A549 (cell line): Measurements from ENCODE around the gene CEBPA. TPM values are rescaled to one million over a fixed set of nuclear protein-coding genes. Genes with fewer than 3 reads are reported as not detected.

ENCODE experiments used
- ATAC-seq, 2 experiments: fragments of 200-7000 bp in 1 of 2; fragments of >200 bp in 1 of 2; cut with Nextera tagmentation in 1 of 2; cut with Tn5 transposase in 1 of 2; 3 replicates each; pipeline versions ENCODE4 v1.8.0 to v1.9.1; 2018 to 2020; ENCODE audit warnings: mild to moderate bottlenecking in 1 of 2, moderate library complexity in 1 of 2
- CTCF ChIA-PET: fragments of 300-600 bp; sonication (Branson Sonifier 250); formaldehyde crosslinking; extraction: SDS; loops from one replicate; lab custom pipeline; 2021; ENCODE audit warnings: antibody characterized with exemption, inconsistent platforms; lab: Yijun Ruan, JAX
- POLR2A ChIA-PET: fragments of 350-600 bp; formaldehyde crosslinking; extraction: SDS; loops from one replicate; lab custom pipeline; 2021; ENCODE audit warnings: antibody characterized with exemption, inconsistent platforms; lab: Yijun Ruan, JAX
- DNase-seq, 2 experiments: peaks; one replicate each; pipeline versions ENCODE4 v3.0.0 to v3.0.0-alpha.2; 2011 to 2016; ENCODE audit warnings: low read depth in 1 of 2, low spot score in 1 of 2
- FAIRE-seq: peaks from 2 replicates; lab custom pipeline; 2011; peaks lifted over from hg19 to GRCh38; lab: Jason Lieb, UNC
- H3K27ac ChIP-seq, 2 experiments: fragments of >200 bp; sonication (Bioruptor Twin); formaldehyde crosslinking; 3 replicates each; pipeline ENCODE4 v1.5.1; 2016 to 2017
- H3K4me1 ChIP-seq: fragments of >200 bp; sonication (Bioruptor Twin); formaldehyde crosslinking; 3 replicates; pipeline ENCODE4 v1.6.1; 2016
- H3K4me2 ChIP-seq: fragments of >200 bp; sonication (Bioruptor Twin); formaldehyde crosslinking; 3 replicates; pipeline ENCODE4 v1.6.1; 2016
- H3K4me3 ChIP-seq: fragments of >200 bp; sonication (Bioruptor Twin); formaldehyde crosslinking; 3 replicates; pipeline ENCODE4 v1.5.1; 2016
- H3K9me3 ChIP-seq: fragments of >200 bp; sonication (Bioruptor Twin); formaldehyde crosslinking; 3 replicates; pipeline ENCODE4 v1.6.1; 2016
- BCL3 ChIP-seq: fragments of >200 bp; sonication (Bioruptor Twin); formaldehyde crosslinking; IDR thresholded peaks from 3 replicates; pipeline ENCODE4 v1.6.1; 2016
- CBX8 ChIP-seq: fragments of 200-600 bp; sonication (generic); IDR thresholded peaks from 2 replicates; pipeline ENCODE4 v1.6.1; 2016
- CHD2 ChIP-seq: fragments of 150-350 bp; IDR thresholded peaks from 2 replicates; pipeline ENCODE4 v1.6.1; 2014; ENCODE audit warnings: low read length; ENCODE audit not compliant: partially characterized antibody
- CTCF ChIP-seq: fragments of >200 bp; sonication (Bioruptor Twin); formaldehyde crosslinking; IDR thresholded peaks from 3 replicates; pipeline ENCODE4 v1.5.1; 2016
- ESRRA ChIP-seq: fragments of 150-350 bp; IDR thresholded peaks from 2 replicates; pipeline ENCODE4 v1.6.1; 2014; ENCODE audit warnings: mild to moderate bottlenecking, low read length, borderline replicate concordance
- FOXS1 ChIP-seq: fragments of 250-450 bp; sonication (Bioruptor Pico); IDR thresholded peaks from 2 replicates; pipeline ENCODE4 v1.5.0; 2020; ENCODE audit warnings: mild to moderate bottlenecking, moderate library complexity
- HOXA7 ChIP-seq: fragments of 250-450 bp; sonication (Bioruptor Pico); IDR thresholded peaks from 2 replicates; pipeline ENCODE4 v1.5.0; 2020; ENCODE audit warnings: mild to moderate bottlenecking, moderate library complexity
- JUN ChIP-seq, 2 experiments: fragments of >200 bp; sonication (Bioruptor Twin); formaldehyde crosslinking; IDR thresholded peaks; 2 replicates in 1 of 2; 3 replicates in 1 of 2; pipeline ENCODE4 v1.6.1; 2016 to 2017
- JUNB ChIP-seq: fragments of >200 bp; sonication (Bioruptor Twin); formaldehyde crosslinking; IDR thresholded peaks from 2 replicates; pipeline ENCODE4 v1.6.1; 2016
- MAZ ChIP-seq: fragments of 150-350 bp; IDR thresholded peaks from 2 replicates; pipeline ENCODE4 v1.6.1; 2014; ENCODE audit warnings: antibody characterized with exemption, low read depth, low read length, borderline replicate concordance
- NR3C1 ChIP-seq: fragments of >200 bp; sonication (Bioruptor Twin); formaldehyde crosslinking; IDR thresholded peaks from 3 replicates; pipeline ENCODE4 v1.6.1; 2017
- POLR2A ChIP-seq: IDR thresholded peaks from 2 replicates; pipeline ENCODE4 v1.6.1; 2012; ENCODE audit warnings: mild to moderate bottlenecking, low read length
- RAD21 ChIP-seq, 2 experiments: fragments of >200 bp in 1 of 2; sonication (Bioruptor Twin) in 1 of 2; formaldehyde crosslinking in 1 of 2; IDR thresholded peaks in 1 of 2; conservative IDR thresholded peaks in 1 of 2; 2 replicates in 1 of 2; 3 replicates in 1 of 2; pipeline ENCODE4 v1.6.1; 2012 to 2018; ENCODE audit warnings: inconsistent platforms in 1 of 2
- SMC3 ChIP-seq: fragments of >200 bp; sonication (Bioruptor Twin); formaldehyde crosslinking; IDR thresholded peaks from 3 replicates; pipeline ENCODE4 v1.6.1; 2018; ENCODE audit warnings: inconsistent platforms
- ZFP36 ChIP-seq: fragments of 450-650 bp; IDR thresholded peaks from 2 replicates; pipeline ENCODE4 v1.6.1; 2014; ENCODE audit warnings: borderline replicate concordance; ENCODE audit not compliant: partially characterized antibody
- WGBS: methylation state at CpG from one replicate; pipeline ENCODE4 v1.1.6; 2017; ENCODE audit errors: missing lambda C conversion rate; 5-methylcytosine and 5-hydroxymethylcytosine counted together
- polyA plus RNA-seq, 4 experiments: library from polyadenylated mRNA; depleted of rRNA in 3 of 4; stranded (reverse); fragments of >200 nt; fragmentation: RNase III in 1 of 4; extraction: RNeasy Plus Mini Kit Qiagen cat#74134 plus additional on column Dnase treatment in 1 of 4; gene quantifications; 2 replicates in 3 of 4; 3 replicates in 1 of 4; pipeline ENCODE4 v1.2.3, GENCODE V29; 2011 to 2017
- TF ChIP-seq, protein P1 (sequence below): fragments of 150-350 bp; IDR thresholded peaks from 2 replicates; pipeline ENCODE4 v1.6.1; 2014; ENCODE audit warnings: low read depth, mild to moderate bottlenecking, low read length
- TF ChIP-seq, protein P2 (sequence below): fragments of 200-600 bp; sonication (generic); IDR thresholded peaks from 2 replicates; pipeline ENCODE4 v1.6.1; 2016; ENCODE audit warnings: antibody characterized with exemption, mild to moderate bottlenecking, moderate library complexity

CEBPA gene
- polyA plus RNA-seq, 2 of the 4 experiments (the other 2 are of a cell fraction), result 3.5 to 6.6 TPM

DNA sequence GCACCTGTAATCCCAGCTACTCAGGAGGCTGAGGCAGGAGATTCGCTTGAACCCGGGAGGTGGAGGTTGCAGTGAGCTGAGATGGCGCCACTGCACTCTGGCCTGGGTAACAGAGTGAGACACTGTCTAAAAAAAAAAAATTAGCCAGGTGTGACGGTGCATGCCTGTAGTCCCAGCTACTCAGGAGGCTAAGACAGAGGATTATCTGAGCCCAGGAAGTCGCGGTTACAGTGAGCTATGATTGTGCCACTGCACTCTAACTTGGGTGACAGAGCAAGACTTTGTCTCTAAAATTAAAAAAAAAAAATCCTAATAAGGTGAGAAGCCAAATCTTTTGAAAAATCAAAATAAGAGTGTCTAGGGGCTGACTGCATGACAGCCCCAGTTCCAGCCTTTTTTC lies 9.7 kb upstream of the CEBPA start:
- FAIRE-seq (no peak), ATAC-seq (no peak), DNase-seq (no peak)
- TF ChIP-seq FOXS1 (CRISPR knock-in tag) (no peak), JUN (IDR thresholded peaks at IDR 0.05) (no peak), BCL3 (no peak)
- POLR2A ChIA-PET, result interaction anchor here (1.5 to 2.5 kb wide), 2 partner anchors 10 to 61 kb away, joined by 3 to 10 read pairs; partner anchors contain the start of gene CEBPA
- Histone ChIP-seq H3K4me3 (no peak overlapping the region), H3K27ac (no peak overlapping the region), H3K9me3 (peaks cover 4% of the 10 kb centered on the region; the same call in 1 of the 3 replicates), H3K4me2 (no peak overlapping the region), H3K4me1 (peaks cover 15% of the 10 kb centered on the region)
- CTCF ChIA-PET, result interaction anchor here (0.6 to 9.5 kb wide), 24 partner anchors 10 to 459 kb away, joined by 3 to 115 read pairs (median 4); partner anchors contain the start of genes CEBPA and CEBPG
- 85% methylated on average over 6 of the region's 6 CpGs for WGBS

DNA sequence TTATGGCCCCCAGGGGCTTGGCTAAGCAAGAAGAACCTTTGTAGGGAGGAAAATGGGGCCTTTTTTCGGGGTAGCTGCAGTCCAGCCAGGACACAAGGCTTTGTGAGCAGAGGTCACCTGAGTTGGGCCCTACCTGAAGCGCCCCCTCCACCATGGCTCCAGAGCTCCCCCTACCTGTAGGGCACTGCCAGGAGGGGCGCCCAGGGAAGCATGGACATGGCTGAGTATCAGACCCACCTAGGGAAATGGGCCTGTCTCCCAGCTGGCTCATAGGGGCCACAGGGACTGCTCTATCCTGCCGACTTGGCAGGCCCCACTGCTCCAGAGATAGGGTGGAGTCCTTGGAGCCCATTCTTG lies 9.0 kb upstream of the CEBPA start:
- DNase-seq, result no peak
- Histone ChIP-seq H3K4me3 (no peak overlapping the region), H3K4me1 (peaks cover 8% of the 10 kb centered on the region), H3K4me2 (no peak overlapping the region), H3K27ac (no peak overlapping the region), H3K9me3 (peaks cover 4% of the 10 kb centered on the region; the same call in 1 of the 3 replicates)
- TF ChIP-seq RAD21 (conservative IDR thresholded peaks at IDR 0.05 in 1 of 2, IDR thresholded peaks at IDR 0.05 in 1 of 2), result peak; percentile 56 to 63
- TF ChIP-seq NR3C1, result no peak
- TF ChIP-seq POLR2A, result no peak
- peak; percentile 48 for TF ChIP-seq CTCF
- TF ChIP-seq ESRRA, result no peak
- TF ChIP-seq HOXA7 (CRISPR knock-in tag), result no peak
- TF ChIP-seq, protein P1, sequence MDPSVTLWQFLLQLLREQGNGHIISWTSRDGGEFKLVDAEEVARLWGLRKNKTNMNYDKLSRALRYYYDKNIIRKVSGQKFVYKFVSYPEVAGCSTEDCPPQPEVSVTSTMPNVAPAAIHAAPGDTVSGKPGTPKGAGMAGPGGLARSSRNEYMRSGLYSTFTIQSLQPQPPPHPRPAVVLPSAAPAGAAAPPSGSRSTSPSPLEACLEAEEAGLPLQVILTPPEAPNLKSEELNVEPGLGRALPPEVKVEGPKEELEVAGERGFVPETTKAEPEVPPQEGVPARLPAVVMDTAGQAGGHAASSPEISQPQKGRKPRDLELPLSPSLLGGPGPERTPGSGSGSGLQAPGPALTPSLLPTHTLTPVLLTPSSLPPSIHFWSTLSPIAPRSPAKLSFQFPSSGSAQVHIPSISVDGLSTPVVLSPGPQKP, result no peak
- TF ChIP-seq JUNB, result no peak
- TF ChIP-seq, protein P2, sequence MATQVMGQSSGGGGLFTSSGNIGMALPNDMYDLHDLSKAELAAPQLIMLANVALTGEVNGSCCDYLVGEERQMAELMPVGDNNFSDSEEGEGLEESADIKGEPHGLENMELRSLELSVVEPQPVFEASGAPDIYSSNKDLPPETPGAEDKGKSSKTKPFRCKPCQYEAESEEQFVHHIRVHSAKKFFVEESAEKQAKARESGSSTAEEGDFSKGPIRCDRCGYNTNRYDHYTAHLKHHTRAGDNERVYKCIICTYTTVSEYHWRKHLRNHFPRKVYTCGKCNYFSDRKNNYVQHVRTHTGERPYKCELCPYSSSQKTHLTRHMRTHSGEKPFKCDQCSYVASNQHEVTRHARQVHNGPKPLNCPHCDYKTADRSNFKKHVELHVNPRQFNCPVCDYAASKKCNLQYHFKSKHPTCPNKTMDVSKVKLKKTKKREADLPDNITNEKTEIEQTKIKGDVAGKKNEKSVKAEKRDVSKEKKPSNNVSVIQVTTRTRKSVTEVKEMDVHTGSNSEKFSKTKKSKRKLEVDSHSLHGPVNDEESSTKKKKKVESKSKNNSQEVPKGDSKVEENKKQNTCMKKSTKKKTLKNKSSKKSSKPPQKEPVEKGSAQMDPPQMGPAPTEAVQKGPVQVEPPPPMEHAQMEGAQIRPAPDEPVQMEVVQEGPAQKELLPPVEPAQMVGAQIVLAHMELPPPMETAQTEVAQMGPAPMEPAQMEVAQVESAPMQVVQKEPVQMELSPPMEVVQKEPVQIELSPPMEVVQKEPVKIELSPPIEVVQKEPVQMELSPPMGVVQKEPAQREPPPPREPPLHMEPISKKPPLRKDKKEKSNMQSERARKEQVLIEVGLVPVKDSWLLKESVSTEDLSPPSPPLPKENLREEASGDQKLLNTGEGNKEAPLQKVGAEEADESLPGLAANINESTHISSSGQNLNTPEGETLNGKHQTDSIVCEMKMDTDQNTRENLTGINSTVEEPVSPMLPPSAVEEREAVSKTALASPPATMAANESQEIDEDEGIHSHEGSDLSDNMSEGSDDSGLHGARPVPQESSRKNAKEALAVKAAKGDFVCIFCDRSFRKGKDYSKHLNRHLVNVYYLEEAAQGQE, result no peak
- TF ChIP-seq ZFP36, result no peak
- TF ChIP-seq CHD2, result no peak
- no peak for TF ChIP-seq MAZ
- no peak for TF ChIP-seq CBX8
- peak; percentile 51 for TF ChIP-seq SMC3
- FAIRE-seq, result no peak
- ATAC-seq, result peak; percentile 61 to 77; a peak in 5 of 6 replicates
- ChIA-PET POLR2A (interaction anchor here (2.5 kb wide), 1 partner anchor 9 kb away, joined by 10 read pairs; the partner anchor contains the start of gene CEBPA), CTCF (interaction anchor here (0.6 to 9.5 kb wide), 31 partner anchors 9 to 460 kb away, joined by 3 to 115 read pairs (median 4); partner anchors contain the start of genes CEBPA and CEBPG)
- 55% methylated on average over 4 of the region's 4 CpGs for WGBS
